NCI-H2029 treated with DMSO at 0.1 percent for 48 hours (cell line): ENCODE measurements around the gene ABCA2.

Source experiments
- DNase-seq: peaks from one replicate; lab custom pipeline; 2025; lab: John Stamatoyannopoulos, UW

ABCA2 gene

DNA sequence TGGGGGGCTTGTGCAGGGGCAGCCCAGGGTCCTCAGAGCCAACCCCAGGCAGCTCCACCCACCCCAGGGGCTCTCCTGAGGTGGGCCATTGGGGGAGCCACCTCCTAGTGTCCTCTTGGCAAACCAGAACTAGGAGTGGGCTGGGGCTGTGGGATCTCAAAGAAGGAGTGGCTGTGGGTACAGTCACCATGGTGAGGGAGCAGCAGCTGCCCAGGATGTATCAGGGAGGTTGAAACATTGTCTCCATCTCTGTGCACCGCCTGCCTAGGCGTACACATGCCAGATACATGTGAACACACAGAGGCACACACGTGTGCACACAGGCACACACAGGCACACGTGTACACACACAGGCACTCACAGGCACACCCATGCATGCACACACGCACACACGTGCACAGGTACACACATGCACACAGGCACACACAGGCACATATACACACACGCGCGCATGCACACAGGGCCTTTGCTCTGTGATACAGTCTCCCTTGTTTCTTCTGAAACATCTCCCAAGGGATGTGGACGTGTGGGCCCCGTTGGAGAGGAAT, 65.3 kb downstream of the ABCA2 start:
- DNase-seq, result no peak

DNA sequence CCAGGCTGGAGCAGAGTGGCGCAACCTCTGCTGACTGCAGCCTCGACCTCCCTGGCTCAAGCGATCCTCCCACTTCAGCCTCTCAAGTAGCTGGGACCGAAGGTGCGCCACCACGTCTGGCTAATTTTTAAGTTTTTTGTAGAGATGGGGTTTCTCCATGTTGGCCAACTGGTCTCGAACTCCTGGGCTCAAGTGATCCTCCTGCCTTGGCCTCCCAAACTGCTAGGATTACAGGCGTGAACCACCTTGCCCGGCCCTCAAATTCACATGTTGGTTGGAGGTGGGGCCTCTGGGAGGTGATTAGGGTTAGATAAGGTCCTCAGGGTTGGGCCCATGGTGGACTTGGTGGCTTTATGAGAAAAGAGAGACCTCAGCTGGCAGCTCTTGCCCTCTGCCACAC, 65.9 kb downstream of the ABCA2 start:
- no peak for DNase-seq

DNA sequence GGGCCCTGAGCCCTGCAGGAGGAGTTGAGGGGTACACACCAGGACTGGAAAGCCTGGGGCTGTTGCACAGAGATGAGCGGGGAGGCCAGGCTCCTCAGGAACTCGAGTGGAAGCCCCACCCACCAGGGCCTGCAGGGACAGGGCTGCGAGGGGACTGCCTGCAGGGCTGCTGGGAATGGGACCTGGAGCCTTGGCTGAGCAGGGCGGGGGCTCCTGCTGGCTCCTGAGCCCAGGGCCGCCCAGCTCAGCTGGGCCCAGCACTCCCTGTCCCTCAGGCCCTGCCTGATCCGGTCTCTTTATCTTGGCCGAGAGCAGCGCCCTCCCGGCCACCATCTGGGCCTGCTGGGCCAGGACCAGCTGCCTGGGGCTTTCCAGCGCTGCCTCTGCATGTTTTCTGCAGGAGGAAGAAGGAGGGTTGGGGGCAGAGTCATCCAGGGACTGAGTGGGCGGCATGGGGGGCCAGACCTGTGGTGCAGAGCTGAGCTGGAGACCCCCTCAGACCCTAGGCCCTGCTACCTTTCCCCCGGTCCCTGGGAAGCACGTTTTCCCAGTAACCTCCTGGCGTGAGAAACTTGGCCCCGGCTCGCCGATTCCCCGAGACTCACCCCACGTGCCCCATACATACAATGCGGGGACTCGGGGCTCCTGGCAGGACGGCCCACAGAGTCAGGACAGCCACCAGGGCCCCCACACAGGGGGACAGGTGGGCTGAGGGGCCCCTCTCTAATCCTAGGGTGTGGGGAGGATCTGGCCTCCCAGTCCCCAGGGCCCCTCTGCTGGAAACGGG, 66.6 kb downstream of the ABCA2 start:
- DNase-seq, result no peak

DNA sequence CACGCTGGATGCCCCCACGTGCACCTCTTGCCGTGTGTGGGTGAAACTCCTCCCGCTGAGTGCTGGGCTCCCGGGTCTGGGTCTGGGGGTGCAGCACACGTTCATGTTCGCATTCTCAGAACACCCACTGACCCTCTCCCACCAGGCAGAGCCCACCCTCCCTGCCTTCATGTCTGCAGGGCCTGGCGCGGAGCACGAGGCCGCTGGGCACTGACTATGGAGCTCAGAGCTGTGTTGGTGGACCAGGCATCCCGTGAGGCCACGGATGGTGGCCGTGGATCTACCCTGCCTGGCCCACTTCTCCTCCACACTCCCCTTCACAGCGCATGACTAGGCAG, 67.1 kb downstream of the ABCA2 start:
- DNase-seq, result no peak

DNA sequence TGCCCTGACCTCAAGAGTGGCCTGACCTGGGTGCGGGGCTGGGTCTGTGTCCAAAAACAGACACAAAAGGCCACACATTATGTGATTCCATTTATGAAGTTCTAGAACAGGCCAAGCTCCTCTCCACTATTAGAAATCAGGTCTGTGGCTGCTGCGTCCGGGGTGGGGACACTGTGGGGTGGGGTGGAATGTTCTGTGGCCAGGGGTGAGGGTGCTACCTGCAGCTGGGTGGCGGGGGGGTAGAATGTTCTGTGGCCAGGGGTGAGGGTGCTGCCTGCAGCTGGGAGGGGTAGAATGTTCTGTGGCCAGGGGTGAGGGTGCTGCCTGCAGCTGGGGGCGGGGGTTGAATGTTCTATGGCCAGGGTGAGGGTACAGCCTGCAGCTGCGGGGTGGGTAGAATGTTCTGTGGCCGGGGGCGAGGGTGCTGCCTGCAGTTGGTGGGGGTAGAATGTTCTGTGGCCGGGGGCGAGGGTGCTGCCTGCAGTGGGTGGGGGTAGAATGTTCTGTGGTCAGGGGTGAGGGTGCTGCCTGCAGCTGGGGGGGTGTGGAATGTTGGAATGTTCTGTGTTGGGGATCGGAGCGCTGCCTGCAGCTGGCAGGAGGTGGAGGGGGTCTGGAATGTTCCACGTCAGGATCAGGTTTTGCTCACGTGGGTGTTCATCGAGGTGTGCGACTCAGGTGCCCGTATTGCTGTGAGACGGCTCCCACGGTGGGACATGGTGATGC, 67.7 kb downstream of the ABCA2 start:
- no peak for DNase-seq

DNA sequence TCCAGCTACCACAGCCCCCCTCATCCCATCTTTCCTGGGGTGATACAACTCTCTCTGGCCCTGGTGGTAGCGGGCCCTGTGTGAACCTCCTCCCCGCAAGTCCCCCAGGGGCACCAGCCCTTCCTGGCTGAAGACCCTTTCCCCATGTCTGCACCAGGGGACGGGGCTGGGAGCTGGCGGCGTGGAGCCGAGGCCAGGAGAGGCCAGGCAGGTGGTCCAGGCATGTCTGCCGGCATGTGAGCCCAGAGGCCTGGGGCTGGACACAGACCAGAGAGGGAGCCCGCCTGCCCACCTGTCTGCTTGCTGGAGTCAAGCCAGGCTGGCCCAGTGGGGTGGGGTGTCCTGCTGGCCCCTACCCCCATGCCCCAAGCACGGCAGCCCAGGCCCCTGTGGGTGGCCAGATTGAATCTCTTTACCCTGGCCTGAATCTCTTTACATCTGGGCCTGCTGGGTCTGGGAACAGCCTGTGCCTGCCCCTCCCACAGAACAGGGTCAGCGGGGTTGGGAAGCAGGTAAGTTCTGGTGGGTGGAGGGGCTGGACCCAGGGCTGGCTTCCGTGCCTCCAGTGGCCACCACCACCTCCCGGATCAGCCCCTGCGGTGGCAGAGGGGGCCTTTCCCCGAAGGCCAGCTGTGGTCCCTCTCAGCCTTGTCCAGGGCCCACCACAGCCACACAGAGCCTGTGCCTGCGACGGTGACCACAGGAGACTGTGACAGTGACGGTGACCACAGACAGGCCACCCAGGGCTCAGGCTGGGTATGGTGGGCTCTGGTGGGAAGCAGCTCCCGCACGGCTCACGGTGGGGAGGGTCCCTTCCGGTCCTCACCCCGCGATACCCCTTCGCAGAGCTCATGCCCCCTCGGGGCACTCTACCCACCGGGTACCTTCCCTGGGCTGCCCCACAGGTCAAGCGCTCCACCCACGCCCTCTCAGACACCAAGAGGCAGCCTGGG, 68.9 kb downstream of the ABCA2 start:
- DNase-seq, result no peak

DNA sequence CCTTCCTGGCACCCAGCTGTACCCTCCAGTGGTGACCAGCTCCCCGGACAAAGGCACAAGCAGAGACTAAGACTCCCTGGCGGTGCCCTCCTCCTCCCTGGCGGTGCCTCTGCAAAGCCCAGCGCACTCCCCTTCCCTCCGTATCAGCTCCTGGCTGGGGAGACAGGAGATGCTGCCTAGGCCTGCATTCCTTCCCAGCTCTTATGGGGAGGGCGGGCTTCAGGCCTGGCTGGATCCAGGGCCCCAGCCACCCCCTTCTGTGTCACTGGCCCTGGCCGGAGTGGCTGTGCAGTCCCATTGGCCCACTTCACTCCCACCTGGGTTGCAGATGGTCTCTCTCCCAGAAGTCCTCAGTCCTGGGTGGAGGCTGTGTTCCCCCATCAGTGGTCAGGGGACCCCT, 69.6 kb downstream of the ABCA2 start:
- no peak for DNase-seq

DNA sequence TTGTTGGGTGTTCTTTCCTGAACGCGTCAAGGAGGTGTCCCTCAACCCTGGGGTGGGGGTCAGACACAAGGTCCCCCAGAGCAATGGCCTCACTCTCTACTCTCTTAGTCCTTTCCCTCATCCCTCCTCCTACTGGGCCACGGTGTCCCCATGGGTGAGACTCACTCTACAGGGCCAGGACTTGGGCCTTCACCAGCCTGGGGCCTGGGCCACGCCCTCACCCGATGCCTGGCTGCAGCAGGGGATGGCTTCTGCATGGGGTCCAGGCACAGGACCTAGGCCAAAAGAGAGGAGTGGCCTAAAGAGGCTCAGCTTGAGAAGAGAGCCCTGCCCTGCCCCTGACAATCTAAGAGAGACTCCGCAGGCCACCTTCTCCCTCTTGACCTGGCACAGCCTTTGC, 70.1 kb downstream of the ABCA2 start:
- no peak for DNase-seq

DNA sequence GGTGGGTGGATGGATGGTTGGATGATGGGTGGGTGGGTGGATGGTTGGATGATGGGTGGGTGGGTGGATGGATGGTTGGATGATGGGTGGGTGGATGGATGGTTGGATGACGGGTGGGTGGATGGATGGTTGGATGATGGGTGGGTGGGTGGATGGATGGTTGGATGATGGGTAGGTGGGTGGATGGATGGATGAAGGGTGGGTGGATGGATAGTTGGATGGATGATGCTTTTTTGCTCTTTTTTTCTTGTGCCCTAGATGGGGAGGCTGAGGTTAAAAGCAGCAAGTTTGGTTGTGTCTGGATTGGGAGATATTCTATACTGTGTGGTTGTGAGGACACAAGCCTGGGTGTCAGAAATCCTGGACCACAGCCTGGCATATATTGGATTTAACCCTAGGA, 70.6 kb downstream of the ABCA2 start:
- DNase-seq, result no peak
